Retinal pigment epithelial cell (primary cell): Measurements from ENCODE around the gene CDYL2.

ENCODE experiments used
- DNase-seq: peaks from one replicate; pipeline ENCODE4 v3.0.0-alpha.2; 2010; ENCODE audit warnings: low read depth
- H3K4me3 ChIP-seq: 2 replicates; pipeline ENCODE4 v1.5.1; 2011; ENCODE audit warnings: mild to moderate bottlenecking, low read length, control low read depth, moderate library complexity
- CTCF ChIP-seq: conservative IDR thresholded peaks from 2 replicates; pipeline ENCODE4 v1.5.1; 2011; ENCODE audit warnings: low read depth, low read length, control low read depth, inconsistent platforms

CDYL2 gene

GRCh38 chr16:80809366-80809765 lies 5.0 kb upstream of the CDYL2 start:
- DNase-seq = no peak
- no peak overlapping the region for H3K4me3 ChIP-seq
- no peak for TF ChIP-seq CTCF

GRCh38 chr16:80807906-80808305 lies 3.5 kb upstream of the CDYL2 start:
- no peak for TF ChIP-seq CTCF

GRCh38 chr16:80806927-80807340 lies 2.5 kb upstream of the CDYL2 start:
- no peak for DNase-seq
- no peak for TF ChIP-seq CTCF
- no peak overlapping the region for H3K4me3 ChIP-seq

More at GRCh38 chr16:80807906-80808305, 3.5 kb upstream of the CDYL2 start:
- no peak overlapping the region for H3K4me3 ChIP-seq
- DNase-seq = no peak

GRCh38 chr16:80806289-80806688 lies 1.9 kb upstream of the CDYL2 start:
- TF ChIP-seq CTCF = no peak
- DNase-seq = no peak
- H3K4me3 ChIP-seq = no peak overlapping the region

GRCh38 chr16:80804056-80804525 lies 307 bp downstream of the CDYL2 start:
- TF ChIP-seq CTCF = no peak
- no peak for DNase-seq
- peak overlapping the region; percentile 68 for H3K4me3 ChIP-seq

GRCh38 chr16:80803339-80804055 lies 901 bp downstream of the CDYL2 start:
- peak overlapping the region; percentile 68 for H3K4me3 ChIP-seq
- peak; percentile 73 for TF ChIP-seq CTCF
- DNase-seq = no peak

- peak overlapping the region; percentile 68 for H3K4me3 ChIP-seq
- no peak for DNase-seq
- no peak for TF ChIP-seq CTCF
Measured at GRCh38 chr16:80802902-80803301, 1.5 kb downstream of the CDYL2 start.
